ENCODE measurements around the gene PLXNB1.
A peak's percentile ranks its signal among the peaks of the same experiment; 100 is the strongest.
"Not testable (repeated sequence)": the region's sequence is repeated elsewhere in the genome, so short reads cannot be mapped to it uniquely, and the experiment has no call there.

The PLXNB1 gene

GRCh38 chr3:48429960-48430707, at the start of gene PLXNB1:
Gene PLXNB1, minus strand, starts transcription at chr3:48430086. Its CDS starts 5,475 bp downstream, at chr3:48424611.
- no peak for DNase-seq (ENCODE audit: low read depth, low spot score)

DNA sequence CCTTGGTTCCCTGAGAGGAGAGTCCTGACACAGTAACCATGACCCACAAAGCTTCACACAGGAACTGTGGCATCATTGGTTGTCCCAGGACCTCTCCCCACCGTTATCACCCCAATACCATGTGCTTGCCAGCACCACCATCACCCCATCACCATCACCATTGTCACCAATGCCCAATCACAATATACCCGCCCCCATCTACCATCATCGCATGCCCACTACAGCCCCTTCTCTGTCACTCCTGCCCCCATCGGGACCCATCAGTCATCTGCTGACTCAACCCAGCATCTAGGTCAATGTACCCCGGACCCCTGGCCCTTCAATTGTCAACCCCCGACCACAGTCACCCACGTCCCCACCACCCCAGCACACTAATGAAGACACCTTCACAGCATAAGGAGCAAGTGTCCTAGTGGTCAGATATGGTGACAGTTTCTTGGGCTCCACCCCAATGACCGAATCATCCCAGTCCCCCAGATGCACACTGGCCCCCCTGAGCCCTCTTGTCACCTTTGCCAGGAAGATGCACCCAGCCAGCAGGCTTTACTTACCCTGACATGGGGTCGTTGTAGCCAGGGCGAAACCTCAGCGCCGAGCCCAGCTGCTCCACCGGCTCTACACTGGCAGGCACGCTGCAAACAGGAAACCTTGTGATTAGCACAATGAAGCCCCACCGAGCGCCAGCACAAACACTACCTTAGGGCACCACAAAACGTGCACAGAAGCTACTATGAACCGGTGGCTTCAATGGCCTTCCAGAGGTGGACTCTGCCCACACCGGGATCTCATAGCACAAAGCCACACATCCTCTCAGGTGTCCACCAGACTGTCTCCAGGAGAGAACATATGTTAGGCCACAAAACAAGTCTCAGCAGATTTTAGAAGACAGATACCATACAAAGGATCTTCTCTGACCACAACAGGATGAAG, 49.0 kb upstream of the PLXNB1 start:
- DNase-seq (ENCODE audit: low read depth, low spot score): no peak

DNA sequence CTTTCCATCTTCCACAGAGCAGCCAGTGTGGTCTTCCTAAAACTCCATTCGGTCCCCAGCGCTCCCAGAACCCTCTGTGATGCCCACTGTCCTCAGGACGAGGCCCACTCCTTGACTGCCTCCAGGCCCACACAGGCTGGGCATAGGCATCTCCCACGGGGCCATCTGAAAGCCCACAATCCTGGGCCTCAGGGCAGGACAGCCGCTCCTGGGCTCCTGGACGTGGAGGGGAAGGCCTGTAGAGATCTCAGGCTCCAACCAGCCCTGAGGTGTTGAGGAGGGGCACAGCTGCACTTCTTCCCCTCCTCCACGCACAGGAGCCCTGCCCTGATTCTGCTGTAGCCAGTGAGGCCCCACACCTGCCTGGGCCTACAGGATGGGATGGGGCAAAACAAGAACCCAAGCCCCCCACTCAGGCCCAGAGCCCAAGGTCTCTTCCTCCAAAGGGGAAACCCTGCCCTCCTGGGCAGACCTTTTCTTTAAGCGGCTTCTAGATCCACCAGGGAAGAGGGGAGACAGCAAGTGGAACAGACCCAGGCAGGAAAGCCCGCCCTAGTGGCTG, 48.2 kb upstream of the PLXNB1 start:
- DNase-seq (ENCODE audit: low read depth, low spot score): no peak

GRCh38 chr3:48476426-48477053, 46.7 kb upstream of the PLXNB1 start:
- DNase-seq (ENCODE audit: low read depth, low spot score): no peak

DNA sequence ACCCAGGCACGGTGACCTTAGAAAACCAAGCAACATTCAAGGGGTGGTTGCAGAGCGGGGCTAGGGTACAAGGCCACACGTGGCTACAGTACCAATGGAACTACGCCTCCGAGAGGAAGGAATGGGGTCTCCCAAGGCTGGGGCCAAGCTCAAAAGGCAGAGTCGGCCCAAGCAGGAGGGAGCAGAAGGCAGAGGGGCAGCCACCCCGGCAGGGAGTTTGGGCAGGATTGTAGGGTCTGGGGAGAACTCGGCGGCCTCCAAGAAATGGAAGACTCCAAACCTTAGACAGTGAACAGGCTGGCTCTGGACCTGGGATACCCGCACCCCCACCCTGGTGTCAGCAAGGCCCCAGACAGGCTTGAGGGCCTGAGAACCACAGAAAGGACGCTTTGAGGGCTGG, 45.3 kb upstream of the PLXNB1 start:
- no peak for DNase-seq (ENCODE audit: low read depth, low spot score)

DNA sequence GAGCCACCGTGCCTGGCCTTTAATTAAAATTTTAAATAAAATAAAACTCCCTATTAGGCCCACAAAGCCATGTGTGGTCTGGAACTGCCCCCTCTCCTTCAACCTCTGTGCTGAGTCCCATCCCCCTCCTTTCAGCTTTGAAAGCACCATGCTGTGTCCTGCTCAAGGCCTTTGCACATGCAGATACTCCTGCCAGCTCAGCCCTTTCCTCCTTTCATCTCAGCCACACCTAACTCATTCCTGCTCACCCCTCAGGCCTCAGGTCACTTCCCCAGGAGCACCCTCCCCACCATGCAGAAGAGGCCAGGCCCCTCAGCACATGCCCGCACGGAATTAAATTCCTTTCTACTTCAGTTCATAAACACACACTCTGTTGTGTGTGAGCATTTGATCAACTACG, 44.7 kb upstream of the PLXNB1 start:
- no peak for DNase-seq (ENCODE audit: low read depth, low spot score)

- DNase-seq (ENCODE audit: low read depth, low spot score): not testable (repeated sequence)
Measured at GRCh38 chr3:48474031-48474430, 44.1 kb upstream of the PLXNB1 start.

- DNase-seq (ENCODE audit: low read depth, low spot score): no peak
Measured at GRCh38 chr3:48473617-48473952, 43.7 kb upstream of the PLXNB1 start.

- DNase-seq (ENCODE audit: low read depth, low spot score): peak; percentile 74
Measured at GRCh38 chr3:48472923-48473616, 43.2 kb upstream of the PLXNB1 start.

DNA sequence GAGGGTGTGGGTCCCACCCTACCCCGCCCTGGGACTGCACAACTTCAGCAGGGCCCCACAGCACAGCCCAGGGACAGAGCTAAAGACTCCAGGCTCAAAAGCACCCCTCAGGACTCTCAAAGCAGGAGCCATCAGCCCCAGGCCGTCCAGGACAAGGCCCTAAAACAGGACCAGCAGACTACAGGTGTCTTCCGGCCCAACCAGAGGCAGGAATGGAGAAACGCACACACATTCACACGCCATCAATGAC, 42.7 kb upstream of the PLXNB1 start:
- DNase-seq (ENCODE audit: low read depth, low spot score): no peak

DNA sequence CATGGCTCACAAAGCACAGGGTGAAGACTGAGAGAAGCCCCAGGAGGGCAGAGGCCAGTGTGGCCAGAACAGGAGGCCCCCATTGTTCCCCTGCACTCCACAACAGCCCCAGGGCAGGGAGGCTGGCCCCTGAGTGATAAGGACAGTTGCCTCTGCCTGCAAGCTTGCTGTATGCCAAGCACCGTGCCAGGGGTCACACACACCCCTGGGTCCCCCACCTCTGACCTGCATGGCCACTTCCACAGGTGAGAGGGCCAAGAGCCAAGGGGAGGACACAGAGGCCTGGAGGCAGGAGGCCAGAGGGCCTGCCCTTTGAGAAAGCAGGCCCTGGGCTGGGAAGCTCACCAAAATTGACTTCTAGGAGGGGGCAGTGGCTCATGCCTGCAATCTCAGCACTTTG, 40.4 kb upstream of the PLXNB1 start:
- no peak for DNase-seq (ENCODE audit: low read depth, low spot score)

DNA sequence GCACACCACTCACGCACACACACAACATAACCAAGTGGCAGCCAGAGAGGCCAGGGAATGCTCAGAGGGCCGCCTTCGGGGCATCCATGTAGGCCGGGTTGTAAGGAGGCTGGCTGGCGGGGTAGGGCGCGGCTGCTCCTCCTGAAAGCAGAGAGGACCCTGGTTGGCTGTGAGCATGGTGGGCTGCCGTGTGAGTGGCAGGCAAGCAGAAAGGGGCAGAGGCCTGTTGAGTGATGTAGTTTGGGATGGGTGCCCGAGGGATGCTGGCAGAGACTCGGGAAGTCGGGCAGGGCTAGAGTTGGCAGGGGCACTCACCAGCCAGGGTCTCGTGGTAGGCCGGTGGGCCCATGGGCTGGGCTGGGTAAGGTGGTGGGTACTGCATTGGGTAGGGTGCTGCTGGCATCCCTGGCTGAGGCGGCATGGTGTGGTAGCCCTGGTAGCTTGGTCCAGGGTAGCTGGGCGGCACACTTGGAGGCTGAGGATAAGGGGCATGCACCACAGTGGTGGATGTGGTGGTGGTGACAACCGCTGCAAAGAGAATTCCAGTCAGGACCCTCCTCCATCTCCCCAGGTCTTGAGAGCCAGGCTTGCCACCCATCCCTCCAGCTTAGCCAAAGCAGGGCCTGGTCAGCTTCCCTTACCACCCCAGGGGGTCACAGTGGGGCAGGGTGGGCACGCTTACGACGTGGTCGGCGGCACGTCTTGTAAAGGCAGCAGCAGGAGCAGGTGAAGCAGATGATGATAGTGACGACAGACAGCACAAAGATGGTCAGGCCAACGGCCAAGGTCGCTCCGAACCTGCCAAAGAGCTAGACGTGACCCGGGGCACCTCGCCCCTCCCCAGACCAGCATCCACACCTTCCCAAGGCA, 39.4 kb upstream of the PLXNB1 start:
- no peak for DNase-seq (ENCODE audit: low read depth, low spot score)

DNA sequence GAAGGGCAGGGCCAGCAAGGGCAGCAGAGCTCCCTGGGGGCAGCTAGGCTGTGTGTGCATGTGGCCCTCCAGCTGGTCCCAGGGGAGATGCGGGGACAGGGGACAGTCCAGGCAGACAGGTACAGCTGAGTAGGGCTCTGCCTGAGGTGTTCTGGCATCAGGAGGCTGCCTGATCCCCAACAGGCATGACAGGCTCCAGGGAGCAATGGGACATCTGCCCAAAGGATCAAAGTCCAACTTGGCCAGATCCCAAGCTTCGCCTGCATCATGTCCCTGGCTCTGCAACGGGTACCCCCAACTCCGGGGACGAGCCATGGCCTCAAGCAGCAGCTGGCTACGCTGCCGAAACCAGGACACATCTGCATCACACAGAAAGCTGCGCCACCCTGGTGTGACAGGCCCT, 38.4 kb upstream of the PLXNB1 start:
- DNase-seq (ENCODE audit: low read depth, low spot score): no peak

DNA sequence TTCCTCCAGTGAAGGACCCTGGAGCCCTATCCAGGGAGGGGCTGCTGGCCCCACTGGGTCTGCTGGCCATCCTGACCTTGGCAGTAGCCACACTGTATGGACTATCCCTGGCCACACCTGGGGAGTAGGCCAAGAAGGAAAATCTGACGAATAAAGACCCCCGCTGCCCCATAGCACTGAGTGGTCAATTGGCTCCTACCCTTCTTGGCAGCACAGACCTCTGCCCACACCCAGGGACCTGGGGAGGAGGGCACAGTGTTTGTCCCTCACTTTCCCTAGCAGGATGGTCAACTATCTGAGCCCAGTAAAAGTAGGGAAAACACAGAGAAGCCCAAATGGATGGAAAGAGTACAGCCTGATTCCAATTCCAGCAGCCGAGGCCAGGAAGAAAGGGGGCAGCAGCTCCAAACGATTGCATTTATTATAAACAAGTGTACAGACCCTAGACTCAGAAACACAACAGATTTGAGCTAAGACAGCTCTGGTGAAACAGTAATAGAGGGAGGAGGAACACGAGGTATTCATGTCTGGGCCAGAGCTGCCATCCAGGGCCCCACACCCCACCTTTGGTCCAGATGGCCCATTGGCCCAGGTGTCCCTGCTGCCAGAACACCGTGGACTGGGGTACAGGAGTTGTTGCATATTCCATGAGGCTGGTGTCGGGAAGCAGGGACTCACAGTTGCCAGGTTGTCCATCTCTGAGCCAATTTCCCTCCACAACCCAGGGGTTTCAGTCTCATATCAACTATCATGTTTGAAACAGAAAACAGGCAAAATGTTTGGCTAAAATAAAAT, 37.8 kb upstream of the PLXNB1 start:
- no peak for DNase-seq (ENCODE audit: low read depth, low spot score)

- DNase-seq (ENCODE audit: low read depth, low spot score): no peak
Measured at GRCh38 chr3:48467110-48467454, 37.2 kb upstream of the PLXNB1 start.

- no peak for DNase-seq (ENCODE audit: low read depth, low spot score)
Measured at GRCh38 chr3:48466386-48467109, 36.7 kb upstream of the PLXNB1 start.

- peak; percentile 98 for DNase-seq (ENCODE audit: low read depth, low spot score)
Measured at GRCh38 chr3:48465531-48466378, 35.9 kb upstream of the PLXNB1 start.

DNA sequence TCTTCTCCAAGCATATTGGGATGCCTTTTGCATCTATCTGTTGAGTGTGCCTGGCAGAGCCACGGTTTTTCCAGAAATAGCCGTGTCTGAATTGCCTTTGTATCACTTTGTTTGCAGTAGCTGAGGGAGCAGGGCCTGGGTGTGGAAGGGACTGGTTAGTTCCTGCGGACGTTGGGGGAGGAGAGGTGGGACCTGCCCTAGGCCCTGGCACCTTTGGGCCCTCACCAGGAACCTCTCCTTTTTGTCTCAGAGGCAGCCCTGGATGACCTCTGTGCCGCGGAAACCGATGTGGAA, 35.3 kb upstream of the PLXNB1 start:
- no peak for DNase-seq (ENCODE audit: low read depth, low spot score)

DNA sequence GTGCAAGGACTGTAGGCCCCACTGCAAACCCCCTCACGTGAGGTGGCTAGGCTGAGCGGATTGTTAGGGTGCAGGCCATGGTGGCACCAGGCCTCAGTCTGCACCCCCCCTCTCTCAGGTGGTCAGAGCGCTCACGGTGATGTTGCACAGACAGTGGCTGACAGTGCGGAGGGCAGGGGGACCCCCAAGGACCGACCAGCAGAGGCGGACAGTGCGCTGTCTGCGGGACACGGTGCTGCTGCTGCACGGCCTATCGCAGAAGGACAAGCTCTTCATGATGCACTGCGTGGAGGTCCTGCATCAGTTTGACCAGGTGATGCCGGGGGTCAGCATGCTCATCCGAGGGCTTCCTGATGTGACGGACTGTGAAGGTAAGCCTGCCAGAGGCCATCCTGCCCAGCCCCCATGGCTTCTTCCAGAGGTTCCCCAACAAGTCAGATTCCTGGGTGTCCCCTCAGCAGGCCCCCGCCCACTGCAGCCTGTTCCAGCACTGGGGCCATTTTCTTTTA, 34.9 kb upstream of the PLXNB1 start:
- no peak for DNase-seq (ENCODE audit: low read depth, low spot score)
